Naive thymus-derived CD8-positive, alpha-beta T cell (primary cell): ENCODE measurements around the gene HK3. TPM values are rescaled to one million over a fixed set of nuclear protein-coding genes. Genes with fewer than 3 reads are reported as not detected.

ENCODE experiments used
- ATAC-seq, 2 donors: fragments of 150-1000 bp; cut with Tn5 transposase in 1 of 2; sonication (Bioruptor Pico), chemical (Tn5 transposase) in 1 of 2; 1 replicate in 1 of 2; 2 replicates in 1 of 2; pipeline ENCODE4 v1.10.0; 2021; ENCODE audit warnings: mild to moderate bottlenecking in 2 of 2, moderate library complexity in 2 of 2
- POLR2A ChIA-PET: fragments of 350-600 bp; sonication (Branson Sonifier 250); formaldehyde crosslinking; loops from one replicate; lab custom pipeline; 2021; ENCODE audit warnings: antibody characterized with exemption; lab: Charles Lee
- DNase-seq, 10 donors: peaks; one replicate each; pipeline versions ENCODE4 v3.0.0 to v3.0.0-alpha.2; 2020 to 2022
- H3K27ac Mint-ChIP-seq, 10 donors: one replicate each; pipeline ENCODE4 v1.8.0; 2020 to 2022; ENCODE audit warnings: mild to moderate bottlenecking in 10 of 10, mixed read lengths in 10 of 10, moderate library complexity in 4 of 10, inconsistent platforms in 1 of 10
- H3K27me3 Mint-ChIP-seq, 5 donors: one replicate each; pipeline ENCODE4 v1.8.0; 2021 to 2022; ENCODE audit warnings: mixed read lengths in 5 of 5
- H3K36me3 Mint-ChIP-seq, 3 donors: one replicate each; pipeline ENCODE4 v1.8.0; 2020 to 2022; ENCODE audit warnings: mixed read lengths in 3 of 3, mild to moderate bottlenecking in 2 of 3, inconsistent platforms in 1 of 3
- H3K4me1 Mint-ChIP-seq, 4 donors: one replicate each; pipeline ENCODE4 v1.8.0; 2021 to 2022; ENCODE audit warnings: mixed read lengths in 4 of 4
- H3K4me3 Mint-ChIP-seq, 10 donors: one replicate each; pipeline ENCODE4 v1.8.0; 2020 to 2022; ENCODE audit warnings: mild to moderate bottlenecking in 10 of 10, mixed read lengths in 10 of 10, moderate library complexity in 6 of 10, inconsistent platforms in 1 of 10
- H3K9me3 Mint-ChIP-seq, 9 donors: one replicate each; pipeline ENCODE4 v1.8.0; 2020 to 2022; ENCODE audit warnings: mixed read lengths in 9 of 9, mild to moderate bottlenecking in 3 of 9, inconsistent platforms in 1 of 9, moderate library complexity in 1 of 9
- polyA plus RNA-seq, 3 donors: library from polyadenylated mRNA; unstranded; fragments of 300-500 nt; fragmentation: Illumina TruSeq; gene quantifications; one replicate each; pipeline ENCODE4 v1.2.3, GENCODE V29; 2021
- total RNA-seq, 8 experiments: library from RNA in 2 of 8; stranded (reverse) in 2 of 8; gene quantifications; one replicate each; pipeline ENCODE4 v1.2.3 and lab custom pipeline; 2021 to 2026

HK3 gene
- total and polyA plus RNA-seq, 5 experiments from 2014 or later: 0.21 to 0.86 (median 0.38) TPM; not detected in 1

GRCh38 chr5:176831425-176831824, 67.7 kb downstream of the HK3 start:
- peaks cover 0 to 2% (median 0%) of the 10 kb centered on the region in 4 donors for H3K4me1 Mint-ChIP-seq
- peaks cover 0 to 2% (median 0%) of the 10 kb centered on the region in 9 donors for H3K9me3 Mint-ChIP-seq
- POLR2A ChIA-PET: no interaction called here

GRCh38 chr5:176830995-176831423, 68.1 kb downstream of the HK3 start:
- no peak for DNase-seq
- Mint-ChIP-seq H3K9me3 (peaks cover 0 to 2% (median 0%) of the 10 kb centered on the region in 9 donors), H3K27me3 (peaks cover 8 to 44% (median 39%) of the 10 kb centered on the region in 5 donors), H3K4me3 (no peak overlapping the region), H3K36me3 (peaks cover 0 to 2% (median 0%) of the 10 kb centered on the region in 3 donors), H3K27ac (peak overlapping the region in 1 of 10 donors; percentile 49), H3K4me1 (peaks cover 0 to 2% (median 0%) of the 10 kb centered on the region in 4 donors)
- POLR2A ChIA-PET: no interaction called here
- no peak for ATAC-seq

More at GRCh38 chr5:176831425-176831824, 67.7 kb downstream of the HK3 start:
- H3K27ac Mint-ChIP-seq: no peak overlapping the region
- peaks cover 0 to 2% (median 0%) of the 10 kb centered on the region in 3 donors for H3K36me3 Mint-ChIP-seq
- ATAC-seq: no peak
- no peak overlapping the region for H3K4me3 Mint-ChIP-seq
- DNase-seq: no peak
- peaks cover 8 to 47% (median 41%) of the 10 kb centered on the region in 5 donors for H3K27me3 Mint-ChIP-seq

Other genes with a start within 250 kb of the HK3 start
- not detected for gene UNC5A, start 88.8 kb downstream of the HK3 start, total RNA-seq
- gene UNC5A, start 88.8 kb downstream of the HK3 start, polyA plus RNA-seq: not detected
- 10 to 100 TPM; 60.9 to 70.0 TPM for gene UIMC1, start 107.4 kb upstream of the HK3 start, total RNA-seq
- gene UIMC1, start 107.4 kb upstream of the HK3 start, polyA plus RNA-seq: 10 to 100 TPM; 15.4 to 31.0 (median 16.6) TPM
- gene ZNF346, start 123.3 kb upstream of the HK3 start, total RNA-seq: 10 to 100 TPM; 21.3 to 30.5 TPM
- gene ZNF346, start 123.3 kb upstream of the HK3 start, polyA plus RNA-seq: 10 to 100 TPM in 2 of 3 donors, 1 to 10 TPM in 1; 9.3 to 19.5 (median 11.4) TPM
- 1 to 10 TPM; 1.8 to 3.0 TPM for gene FGFR4, start 187.6 kb upstream of the HK3 start, total RNA-seq
- under 1 TPM in 2 of 3 donors, not detected in 1; 0.23 to 0.76 TPM for gene FGFR4, start 187.6 kb upstream of the HK3 start, polyA plus RNA-seq
- gene NSD1, start 234.4 kb upstream of the HK3 start, total RNA-seq: 100 to 1,000 TPM; 118 to 130 TPM
- 10 to 100 TPM; 25.0 to 43.1 (median 42.7) TPM for gene NSD1, start 234.4 kb upstream of the HK3 start, polyA plus RNA-seq